Measurements from ENCODE around the gene ATG10. TPM values are rescaled to one million over a fixed set of nuclear protein-coding genes. Genes with fewer than 3 reads are reported as not detected.

Gene ATG10
- total RNA-seq, 1 donor from 2014 or later, result 8.1 TPM

GRCh38 chr5:82283893-82284292 lies 312.1 kb downstream of the ATG10 start:
- ATAC-seq, result no peak

- ATAC-seq, result no peak
Measured at GRCh38 chr5:82285206-82285605, 313.4 kb downstream of the ATG10 start.

DNA sequence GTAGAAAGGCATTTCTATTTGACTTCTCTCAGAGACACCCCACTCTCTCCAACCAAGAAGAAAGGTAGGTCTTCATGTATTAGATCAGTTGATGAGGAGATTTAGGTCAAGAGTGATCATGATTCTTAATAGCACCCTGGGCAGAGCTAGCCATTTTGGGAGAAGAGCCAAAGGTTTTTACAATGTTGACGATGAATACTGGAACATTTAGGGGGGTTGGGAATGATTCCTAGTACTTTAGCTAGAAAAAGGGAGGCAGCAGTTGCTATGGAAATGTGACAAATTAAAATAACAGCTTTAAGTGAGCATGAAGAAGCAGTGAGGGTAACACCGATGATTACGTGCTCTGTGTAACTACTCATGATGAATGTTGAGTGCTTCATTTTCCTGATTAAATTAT lies 315.8 kb downstream of the ATG10 start:
- no peak for ATAC-seq

DNA sequence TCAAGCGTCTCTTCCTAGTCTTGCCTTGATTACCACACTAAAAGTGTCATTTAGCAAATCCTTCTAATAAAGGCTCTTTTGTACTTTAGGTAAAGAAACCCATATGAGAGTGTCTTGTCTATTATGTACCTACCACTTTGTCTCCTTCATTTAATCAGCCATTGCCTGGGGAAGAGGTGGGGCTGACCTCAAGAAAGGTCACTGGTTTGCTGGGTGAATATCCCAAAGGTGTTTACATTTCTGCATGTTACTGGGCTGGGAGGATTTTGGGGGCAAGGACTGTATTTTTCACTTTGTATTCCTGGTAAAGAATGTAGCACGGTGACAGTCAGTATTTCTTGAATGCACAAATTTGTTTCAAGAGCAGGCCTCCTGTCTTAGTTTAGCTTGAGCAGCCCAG lies 318.2 kb downstream of the ATG10 start:
- ATAC-seq, result no peak

- no peak for ATAC-seq
Measured at GRCh38 chr5:82290908-82291307, 319.1 kb downstream of the ATG10 start.

- ATAC-seq, result no peak
Measured at GRCh38 chr5:82291420-82291819, 319.6 kb downstream of the ATG10 start.

DNA sequence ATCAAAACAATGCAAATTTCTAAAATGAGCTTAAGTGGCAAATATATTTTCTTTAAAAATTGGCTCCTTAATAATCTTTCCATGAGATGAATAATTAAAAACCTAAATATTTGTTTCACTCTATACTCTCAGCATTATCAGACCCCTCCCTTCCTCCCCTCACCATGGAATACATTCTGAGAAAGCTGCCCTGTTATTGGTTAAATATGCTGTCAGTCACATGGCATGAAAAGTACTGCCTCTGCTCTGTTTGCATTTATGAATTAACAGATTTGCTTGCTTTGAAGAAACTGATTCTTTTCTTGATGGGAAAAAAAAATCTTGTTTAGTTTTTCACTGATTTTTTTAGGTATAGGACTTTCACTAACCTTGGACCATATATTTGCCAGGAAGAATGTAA lies 323.3 kb downstream of the ATG10 start:
- ATAC-seq, result no peak

- ATAC-seq, result no peak
Measured at GRCh38 chr5:82295959-82296531, 324.2 kb downstream of the ATG10 start.

DNA sequence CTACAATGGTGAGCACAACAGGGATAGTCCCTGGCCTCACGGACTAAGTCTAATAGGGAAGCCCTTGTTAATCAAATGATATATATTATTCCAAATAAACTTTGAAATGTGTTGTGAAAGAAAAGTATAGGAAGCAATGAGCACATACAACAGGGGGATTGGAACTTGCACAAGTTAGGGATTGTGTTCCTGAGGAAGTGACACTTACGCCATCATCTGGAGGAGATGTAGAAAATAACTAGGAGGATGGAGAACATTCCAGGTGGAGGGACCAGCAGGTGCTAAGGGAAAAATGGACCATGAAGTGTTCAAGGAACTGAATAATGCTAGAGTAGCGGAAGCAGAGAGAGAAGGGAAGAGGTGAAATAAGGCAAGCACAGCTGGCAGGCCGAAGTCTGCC lies 325.1 kb downstream of the ATG10 start:
- no peak for ATAC-seq

DNA sequence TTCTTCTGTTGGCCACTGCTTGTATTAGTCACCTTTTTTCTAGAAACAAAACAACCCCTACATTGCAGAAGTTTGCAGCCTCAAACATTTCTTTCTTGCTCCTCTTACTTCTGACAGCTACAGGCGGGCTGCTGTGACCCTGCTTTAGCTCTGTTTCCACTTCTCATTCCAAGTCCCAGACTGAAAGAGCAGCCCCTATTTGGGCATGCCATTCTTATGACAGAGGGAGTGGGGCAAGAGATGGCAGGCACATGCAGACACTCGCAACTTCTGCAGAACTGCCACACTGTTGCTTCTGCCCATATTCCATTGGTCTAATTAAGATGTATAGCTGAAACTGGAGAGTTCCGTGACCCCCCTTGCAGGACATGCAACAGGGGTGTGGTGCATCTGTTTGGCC lies 325.9 kb downstream of the ATG10 start:
- no peak for ATAC-seq

DNA sequence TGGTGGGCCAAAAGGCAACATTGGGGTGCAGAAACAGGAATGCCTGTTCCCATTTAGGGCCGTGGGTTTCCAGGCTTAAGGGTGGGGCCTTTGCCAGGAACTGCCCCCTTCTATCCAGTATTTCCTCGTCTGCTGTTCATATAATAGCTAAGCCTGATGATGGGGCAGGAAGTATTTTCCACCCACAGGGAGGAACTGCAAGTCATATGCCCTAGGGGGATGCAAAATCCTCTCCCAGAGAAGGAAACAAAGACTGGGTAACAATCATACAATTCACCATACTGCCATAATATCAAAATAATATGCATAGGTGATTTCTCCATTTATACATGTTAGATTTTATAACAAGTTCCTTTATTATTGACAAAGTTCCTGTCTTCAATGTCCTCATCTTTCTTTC lies 326.8 kb downstream of the ATG10 start:
- ATAC-seq, result no peak

DNA sequence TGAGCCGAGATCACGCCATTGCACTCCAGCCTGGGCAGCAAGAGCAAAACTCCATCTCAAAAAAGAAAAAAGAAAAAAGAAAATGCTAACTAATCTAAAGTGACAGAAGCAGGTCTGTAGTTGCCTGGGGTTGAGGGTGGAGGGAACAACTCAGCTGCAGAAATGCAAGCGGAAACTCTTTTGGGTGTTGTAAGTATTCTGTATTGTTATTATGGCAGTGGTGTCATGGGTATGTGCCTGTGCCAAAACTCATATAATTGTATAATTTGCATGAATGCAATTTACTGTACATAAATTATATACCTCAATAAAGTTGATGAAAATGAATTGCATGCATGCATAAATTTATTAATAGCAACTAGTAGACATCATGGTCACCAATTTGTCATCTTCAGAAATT lies 329.4 kb downstream of the ATG10 start:
- no peak for ATAC-seq

Other genes with a start within 250 kb of the ATG10 start
- gene SSBP2, start 220.9 kb upstream of the ATG10 start, total RNA-seq, result 26.7 TPM

Data from esophagus mucosa (tissue), 1 donor.